Endothelial cell (in vitro differentiated cells): ENCODE results near the gene ITGA8. TPM values are rescaled to one million over a fixed set of nuclear protein-coding genes. Genes with fewer than 3 reads are reported as not detected.

Experiments
- DNase-seq: peaks from one replicate; pipeline ENCODE4 v3.0.0; 2021; ENCODE audit warnings: low spot score
- H3K27ac Mint-ChIP-seq: one replicate; pipeline ENCODE4 v1.8.0; 2021; ENCODE audit warnings: mixed read lengths, inconsistent platforms; ENCODE audit not compliant: unreplicated experiment
- H3K27me3 Mint-ChIP-seq: one replicate; pipeline ENCODE4 v1.8.0; 2021; ENCODE audit warnings: mild to moderate bottlenecking, moderate library complexity, mixed read lengths, inconsistent platforms; ENCODE audit not compliant: unreplicated experiment
- H3K36me3 Mint-ChIP-seq: one replicate; pipeline ENCODE4 v1.8.0; 2021; ENCODE audit warnings: mild to moderate bottlenecking, low read depth, mixed read lengths, inconsistent platforms; ENCODE audit not compliant: unreplicated experiment
- H3K4me1 Mint-ChIP-seq: one replicate; pipeline ENCODE4 v1.8.0; 2021; ENCODE audit warnings: mild to moderate bottlenecking, mixed read lengths, inconsistent platforms; ENCODE audit not compliant: unreplicated experiment
- H3K4me3 Mint-ChIP-seq: one replicate; pipeline ENCODE4 v1.8.0; 2021; ENCODE audit warnings: mild to moderate bottlenecking, mixed read lengths, inconsistent platforms; ENCODE audit not compliant: unreplicated experiment
- H3K9me3 Mint-ChIP-seq: one replicate; pipeline ENCODE4 v1.8.0; 2021; ENCODE audit warnings: mixed read lengths, inconsistent platforms; ENCODE audit not compliant: unreplicated experiment
- total RNA-seq: library from RNA; stranded (reverse); fragmentation: NEBNext Ultra II Directional; extraction: Animal tissue kit (Norgen Biotek cat#: 25700); gene quantifications from one replicate; pipeline ENCODE4 v1.2.1, GENCODE V29; 2021; ENCODE audit not compliant: unreplicated experiment
- TF ChIP-seq, protein P1 (sequence below): fragments of 200-600 bp; sonication (generic); IDR thresholded peaks from one replicate; pipeline ENCODE4 v1.5.0; 2021; ENCODE audit warnings: antibody characterized with exemption; ENCODE audit not compliant: unreplicated experiment

ITGA8 gene
- total RNA-seq, 1 donor from 2014 or later = 0.51 TPM

DNA sequence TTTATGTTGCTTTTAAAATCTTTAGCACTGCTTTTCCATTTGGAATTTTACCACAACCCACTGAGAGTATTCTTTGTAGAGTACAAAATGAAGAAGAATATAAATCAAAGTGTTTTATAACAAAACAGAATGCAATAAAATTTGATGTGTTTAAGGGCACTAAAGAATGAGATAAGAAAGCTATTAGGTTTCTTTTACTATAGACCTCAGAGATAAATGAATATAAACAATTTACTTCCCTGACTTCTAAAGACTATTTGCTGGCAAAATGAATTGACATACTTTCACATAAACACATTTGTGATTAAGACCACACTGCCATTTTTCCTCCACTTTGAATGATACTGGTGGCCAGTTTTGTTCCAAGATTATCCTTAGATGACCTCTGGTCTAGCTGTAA lies 124.5 kb downstream of the ITGA8 start:
- Mint-ChIP-seq H3K9me3 (no peaks in the 10 kb centered on the region), H3K4me1 (peaks cover 15% of the 10 kb centered on the region), H3K4me3 (no peak overlapping the region), H3K36me3 (no peaks in the 10 kb centered on the region), H3K27ac (no peak overlapping the region), H3K27me3 (peaks cover 4% of the 10 kb centered on the region)
- TF ChIP-seq, protein P1, sequence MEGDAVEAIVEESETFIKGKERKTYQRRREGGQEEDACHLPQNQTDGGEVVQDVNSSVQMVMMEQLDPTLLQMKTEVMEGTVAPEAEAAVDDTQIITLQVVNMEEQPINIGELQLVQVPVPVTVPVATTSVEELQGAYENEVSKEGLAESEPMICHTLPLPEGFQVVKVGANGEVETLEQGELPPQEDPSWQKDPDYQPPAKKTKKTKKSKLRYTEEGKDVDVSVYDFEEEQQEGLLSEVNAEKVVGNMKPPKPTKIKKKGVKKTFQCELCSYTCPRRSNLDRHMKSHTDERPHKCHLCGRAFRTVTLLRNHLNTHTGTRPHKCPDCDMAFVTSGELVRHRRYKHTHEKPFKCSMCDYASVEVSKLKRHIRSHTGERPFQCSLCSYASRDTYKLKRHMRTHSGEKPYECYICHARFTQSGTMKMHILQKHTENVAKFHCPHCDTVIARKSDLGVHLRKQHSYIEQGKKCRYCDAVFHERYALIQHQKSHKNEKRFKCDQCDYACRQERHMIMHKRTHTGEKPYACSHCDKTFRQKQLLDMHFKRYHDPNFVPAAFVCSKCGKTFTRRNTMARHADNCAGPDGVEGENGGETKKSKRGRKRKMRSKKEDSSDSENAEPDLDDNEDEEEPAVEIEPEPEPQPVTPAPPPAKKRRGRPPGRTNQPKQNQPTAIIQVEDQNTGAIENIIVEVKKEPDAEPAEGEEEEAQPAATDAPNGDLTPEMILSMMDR = no peak
- DNase-seq = no peak

DNA sequence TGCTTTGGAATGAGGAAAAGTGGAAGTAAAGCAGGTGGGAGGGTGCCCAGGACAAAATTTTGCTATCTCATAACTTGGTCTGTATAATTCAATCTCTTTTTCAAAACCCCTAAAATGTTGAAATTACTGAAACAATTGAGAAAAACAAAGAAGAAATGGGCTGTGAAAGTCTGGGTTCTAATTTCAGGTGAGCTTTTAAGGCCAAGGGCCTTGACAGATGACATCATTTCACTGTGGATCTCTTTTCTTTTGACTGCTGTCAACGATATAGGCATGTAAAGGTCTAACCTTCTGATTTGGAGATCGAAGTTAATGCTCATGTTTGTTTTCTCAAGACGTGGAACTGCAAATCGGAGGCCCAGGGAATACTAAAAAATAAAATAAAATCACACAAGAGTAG lies 127.8 kb downstream of the ITGA8 start:
- H3K4me3 Mint-ChIP-seq = no peak overlapping the region

GRCh38 chr10:15591431-15591830 lies 128.3 kb downstream of the ITGA8 start:
- no peak for DNase-seq
- no peaks in the 10 kb centered on the region for H3K36me3 Mint-ChIP-seq
- no peak overlapping the region for H3K27ac Mint-ChIP-seq
- TF ChIP-seq, protein P1 = no peak
- no peaks in the 10 kb centered on the region for H3K9me3 Mint-ChIP-seq
- peaks cover 4% of the 10 kb centered on the region for H3K27me3 Mint-ChIP-seq
- H3K4me1 Mint-ChIP-seq = peaks cover 13% of the 10 kb centered on the region
- no peak overlapping the region for H3K4me3 Mint-ChIP-seq

More for the DNA sequence above, 127.8 kb downstream of the ITGA8 start:
- H3K4me1 Mint-ChIP-seq = peaks cover 14% of the 10 kb centered on the region
- H3K36me3 Mint-ChIP-seq = no peaks in the 10 kb centered on the region
- TF ChIP-seq, protein P1 = no peak
- H3K27ac Mint-ChIP-seq = no peak overlapping the region
- H3K27me3 Mint-ChIP-seq = peaks cover 4% of the 10 kb centered on the region
- DNase-seq = no peak
- no peaks in the 10 kb centered on the region for H3K9me3 Mint-ChIP-seq

GRCh38 chr10:15588635-15589508 lies 130.8 kb downstream of the ITGA8 start:
- H3K27ac Mint-ChIP-seq = peak overlapping the region; percentile 92
- no peaks in the 10 kb centered on the region for H3K36me3 Mint-ChIP-seq
- peaks cover 15% of the 10 kb centered on the region for H3K4me1 Mint-ChIP-seq
- H3K9me3 Mint-ChIP-seq = no peaks in the 10 kb centered on the region
- DNase-seq = peak; percentile 5
- TF ChIP-seq, protein P1 = no peak
- H3K4me3 Mint-ChIP-seq = no peak overlapping the region
- H3K27me3 Mint-ChIP-seq = peaks cover 4% of the 10 kb centered on the region

- H3K4me3 Mint-ChIP-seq = no peak overlapping the region
- H3K4me1 Mint-ChIP-seq = peaks cover 15% of the 10 kb centered on the region
- H3K36me3 Mint-ChIP-seq = no peaks in the 10 kb centered on the region
- peaks cover 4% of the 10 kb centered on the region for H3K27me3 Mint-ChIP-seq
- no peak overlapping the region for H3K27ac Mint-ChIP-seq
- TF ChIP-seq, protein P1 = no peak
- DNase-seq = no peak
- H3K9me3 Mint-ChIP-seq = no peaks in the 10 kb centered on the region
Measured at GRCh38 chr10:15588151-15588550, 131.6 kb downstream of the ITGA8 start.
